Measurements from ENCODE around the gene TBX2.
"Not testable (repeated sequence)": the region's sequence is repeated elsewhere in the genome, so short reads cannot be mapped to it uniquely, and the experiment has no call there.

Gene TBX2

DNA sequence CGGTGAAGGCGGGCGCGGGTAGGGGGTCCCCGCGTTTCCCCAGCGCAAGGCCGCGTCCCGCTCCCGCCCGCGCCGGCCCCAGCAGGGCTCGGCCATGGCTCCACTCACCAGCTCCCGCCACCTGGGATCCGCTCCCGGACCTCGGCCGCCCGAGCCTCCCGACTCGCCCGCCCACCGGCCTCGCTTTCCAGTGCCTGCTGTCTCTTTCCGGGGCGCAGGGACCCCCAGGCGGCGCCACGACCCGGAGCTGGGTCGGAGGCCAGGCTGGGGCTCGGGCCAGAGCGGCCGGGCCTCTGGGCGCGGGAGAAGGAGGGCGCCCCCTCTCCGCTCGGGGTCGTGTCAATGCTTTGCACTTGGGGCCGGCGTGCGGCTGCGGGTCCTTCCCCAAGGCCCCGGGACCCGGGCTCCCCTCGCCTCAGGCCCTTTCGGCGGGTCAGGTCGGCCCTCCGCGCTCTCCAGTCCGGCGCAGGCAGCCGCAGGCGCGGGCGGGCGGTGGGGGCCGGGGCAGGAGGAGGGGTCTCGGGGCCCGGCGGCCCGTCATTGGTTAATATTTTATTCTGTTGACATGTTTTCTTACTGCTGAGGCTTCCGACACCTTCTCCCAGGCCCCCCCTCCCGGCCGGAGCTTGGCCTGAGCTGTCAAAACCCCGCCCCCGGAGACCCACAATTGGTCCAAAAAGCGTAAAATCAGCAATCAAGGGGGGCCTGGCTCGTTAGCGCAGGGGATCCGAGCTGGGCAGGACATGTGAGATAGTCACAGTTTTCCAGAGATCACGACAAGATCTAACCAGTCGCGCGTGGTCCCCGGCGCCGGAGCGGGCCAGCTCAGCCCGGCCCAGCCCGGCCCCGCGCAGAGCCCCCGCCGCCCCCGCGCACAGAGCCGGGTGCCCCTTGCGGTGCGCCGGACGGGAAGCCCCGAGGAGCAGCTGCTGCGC lies at the start of gene TBX2:
TBX2 (plus strand) TSS at position 713 of the 935 bp plus-strand sequence. CDS start 334 bp downstream, outside the sequence.
- in situ Hi-C loops (cut with HindIII; ENCODE audit: low sequenced_read_pairs) = no loop called here

DNA sequence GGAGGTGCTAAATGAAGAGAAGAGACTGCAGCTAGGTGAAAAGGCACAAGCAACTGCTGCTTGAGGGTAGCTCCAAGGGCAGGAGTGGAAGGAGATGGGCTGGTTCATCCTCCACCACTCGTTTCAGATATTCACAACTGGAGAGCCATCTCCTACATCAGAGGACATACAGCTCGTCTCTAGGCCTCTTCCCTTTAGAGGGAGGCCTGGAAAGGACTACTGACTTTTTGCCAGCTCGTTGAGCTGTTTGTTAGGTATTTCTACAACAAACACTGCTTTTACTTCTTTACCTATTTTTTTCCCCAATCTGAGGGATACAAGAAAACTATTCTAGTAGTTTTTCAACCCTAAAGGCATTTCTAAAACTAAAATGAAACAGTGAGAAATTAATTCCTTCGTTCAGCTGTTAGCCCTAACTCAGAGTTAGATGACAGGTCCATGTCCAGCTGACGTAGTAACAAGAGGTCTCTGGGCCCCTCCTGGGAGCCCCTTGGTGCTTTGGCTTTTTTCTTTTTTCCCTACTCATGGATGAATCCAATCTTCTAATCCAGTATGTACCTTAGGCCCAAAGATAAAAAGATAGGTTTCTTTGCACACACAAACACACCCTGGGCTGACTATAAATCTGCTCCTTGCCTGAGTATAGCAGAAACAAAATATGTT lies 47.8 kb upstream of the TBX2 start:
- in situ Hi-C loops (cut with HindIII; ENCODE audit: low sequenced_read_pairs) = no loop called here

- in situ Hi-C loops (cut with HindIII; ENCODE audit: low sequenced_read_pairs) = no loop called here
Observed at GRCh38 chr17:61352408-61352770, 47.3 kb upstream of the TBX2 start.

GRCh38 chr17:61352781-61353491 lies 46.7 kb upstream of the TBX2 start:
- in situ Hi-C loops (cut with HindIII; ENCODE audit: low sequenced_read_pairs) = no loop called here

DNA sequence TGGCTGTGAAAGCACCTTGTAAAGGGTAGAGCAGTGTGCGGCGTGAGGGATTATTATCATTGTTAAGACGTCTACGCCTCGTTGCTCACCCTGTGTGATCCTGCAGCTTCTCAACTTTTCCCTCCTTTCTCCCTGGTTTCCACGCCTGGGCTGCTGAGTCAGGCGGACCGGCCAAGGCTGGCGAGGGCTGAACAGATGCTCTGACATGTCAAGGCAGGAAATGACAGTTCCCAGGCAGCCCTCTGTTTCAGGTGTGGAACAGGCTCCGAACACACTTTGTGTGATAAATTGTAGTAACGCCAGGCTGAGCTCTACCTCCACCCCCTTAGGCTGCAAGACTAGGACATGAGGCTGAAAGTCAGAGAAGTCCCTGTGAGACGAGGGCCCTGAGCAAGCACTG lies 46.0 kb upstream of the TBX2 start:
- in situ Hi-C loops (cut with HindIII; ENCODE audit: low sequenced_read_pairs) = no loop called here

- in situ Hi-C loops (cut with HindIII; ENCODE audit: low sequenced_read_pairs) = no loop called here
Observed at GRCh38 chr17:61354895-61355874, 44.5 kb upstream of the TBX2 start.

- in situ Hi-C loops (cut with HindIII; ENCODE audit: low sequenced_read_pairs) = not testable (repeated sequence)
Observed at GRCh38 chr17:61357061-61357460, 42.6 kb upstream of the TBX2 start.

DNA sequence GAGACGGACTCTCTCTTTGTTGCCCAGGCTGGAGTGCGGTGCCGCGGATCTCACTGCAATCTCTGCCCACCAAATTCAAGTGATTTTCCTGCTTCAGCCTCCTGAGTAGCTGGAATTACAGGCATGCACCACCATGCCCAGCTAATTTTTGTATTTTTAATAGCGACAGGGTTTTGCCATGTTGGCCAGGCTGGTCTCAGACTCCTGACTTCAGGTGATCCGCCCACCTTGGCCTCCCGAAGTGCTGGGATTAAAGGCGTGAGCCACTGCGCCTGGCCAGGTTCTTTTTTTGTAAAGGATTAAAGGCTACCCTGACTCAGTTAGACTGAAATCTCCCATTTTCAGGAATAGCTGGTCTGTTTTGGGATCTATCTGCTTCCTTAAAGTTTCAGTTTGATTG lies 40.1 kb upstream of the TBX2 start:
- in situ Hi-C loops (cut with HindIII; ENCODE audit: low sequenced_read_pairs) = not testable (repeated sequence)

GRCh38 chr17:61360318-61360943 lies 39.2 kb upstream of the TBX2 start:
- in situ Hi-C loops (cut with HindIII; ENCODE audit: low sequenced_read_pairs) = no loop called here

- in situ Hi-C loops (cut with HindIII; ENCODE audit: low sequenced_read_pairs) = no loop called here
Observed at GRCh38 chr17:61361084-61361483, 38.6 kb upstream of the TBX2 start.

DNA sequence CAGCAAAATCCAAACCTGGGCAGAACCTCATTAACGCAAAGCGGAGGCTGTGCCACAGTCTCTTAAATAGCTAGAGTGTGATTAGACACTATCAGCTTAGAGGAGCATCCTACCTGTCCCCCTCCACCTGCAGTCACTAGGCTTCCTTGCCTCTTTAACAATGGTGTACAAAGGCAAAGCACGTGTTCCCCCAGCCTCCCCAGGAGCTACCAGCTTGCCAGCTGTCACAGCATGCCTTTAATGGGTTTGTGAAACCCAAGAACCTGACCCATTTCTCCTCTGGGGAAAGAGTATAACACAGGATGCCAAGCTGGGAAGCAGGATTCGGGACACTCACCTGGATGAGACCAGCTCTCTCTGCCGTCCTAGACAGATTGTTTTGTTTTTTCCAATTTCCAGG lies 37.2 kb upstream of the TBX2 start:
- in situ Hi-C loops (cut with HindIII; ENCODE audit: low sequenced_read_pairs) = no loop called here

DNA sequence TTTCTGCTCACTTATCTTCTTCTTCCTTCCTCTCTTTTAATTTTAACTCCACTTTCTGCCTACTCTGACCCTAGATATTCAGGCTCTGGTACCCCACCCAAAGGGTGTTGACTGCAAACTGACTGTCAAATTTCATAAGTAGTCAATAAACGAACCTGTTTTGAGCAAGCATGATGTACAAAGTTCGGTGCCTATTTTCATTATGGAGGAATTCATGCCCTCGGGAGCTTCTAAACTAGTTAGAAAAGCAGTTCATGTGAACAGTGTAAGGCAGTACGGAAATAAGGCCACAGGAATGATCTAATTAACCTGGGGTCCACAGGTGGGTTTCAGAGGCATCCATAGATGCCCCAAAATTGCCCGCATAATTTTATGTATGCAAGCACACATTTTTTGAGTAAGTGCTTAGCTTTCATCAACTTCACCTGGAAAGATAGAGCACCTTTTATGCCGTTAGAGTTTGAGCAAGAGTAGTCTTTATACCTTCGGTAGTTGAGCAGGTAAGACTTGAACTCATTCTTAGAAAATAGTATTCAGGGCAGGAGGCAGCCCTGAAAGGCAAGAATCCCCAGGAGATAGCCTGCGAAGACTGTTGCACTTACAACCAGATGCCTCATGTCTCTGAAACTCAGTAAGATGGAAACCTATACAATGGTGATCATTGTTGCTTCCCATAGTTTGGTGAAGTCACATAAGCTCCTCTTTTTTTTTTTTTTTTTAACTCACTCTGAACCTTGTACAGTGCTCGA lies 36.6 kb upstream of the TBX2 start:
- in situ Hi-C loops (cut with HindIII; ENCODE audit: low sequenced_read_pairs) = no loop called here

DNA sequence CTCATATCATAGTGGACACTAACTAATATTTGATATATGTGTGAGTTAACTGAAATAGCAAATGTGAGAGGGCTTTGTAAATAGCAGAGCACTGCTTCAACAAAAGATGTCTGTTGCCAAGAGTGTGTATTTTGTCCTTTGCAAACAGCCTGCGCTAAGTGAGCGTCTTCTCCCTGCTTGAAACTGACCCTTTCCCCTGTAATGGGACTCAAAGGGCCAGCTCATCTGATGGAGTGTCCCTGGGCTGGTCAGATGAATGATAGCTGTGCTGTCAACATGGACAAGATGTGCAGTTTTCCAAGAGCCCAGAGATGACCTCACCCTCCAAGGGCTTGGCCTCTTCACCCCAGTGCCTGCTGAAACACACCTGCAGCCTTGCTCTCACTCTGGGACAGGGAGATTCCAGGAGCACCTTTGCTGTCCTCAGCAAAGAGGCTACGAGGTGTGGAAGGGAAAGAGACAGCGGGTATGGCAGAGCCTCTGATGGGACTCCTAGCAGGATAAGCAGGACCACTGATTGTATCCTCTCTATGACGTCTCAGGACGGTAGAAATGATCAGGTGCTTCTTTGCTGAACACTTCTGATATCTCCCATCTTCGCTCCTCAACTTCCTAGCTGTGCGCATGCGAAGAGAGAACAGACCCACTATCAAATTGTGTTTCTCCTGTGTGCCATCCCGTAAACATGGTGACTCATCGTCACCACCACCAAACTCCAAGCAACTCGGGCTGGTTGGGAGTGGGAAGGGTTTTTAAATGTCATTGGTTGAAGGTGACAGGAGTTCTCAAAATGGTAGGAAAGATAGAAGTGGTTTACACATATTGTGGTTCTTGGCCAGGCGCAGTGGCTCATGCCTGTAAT lies 35.8 kb upstream of the TBX2 start:
- in situ Hi-C loops (cut with HindIII; ENCODE audit: low sequenced_read_pairs) = no loop called here

DNA sequence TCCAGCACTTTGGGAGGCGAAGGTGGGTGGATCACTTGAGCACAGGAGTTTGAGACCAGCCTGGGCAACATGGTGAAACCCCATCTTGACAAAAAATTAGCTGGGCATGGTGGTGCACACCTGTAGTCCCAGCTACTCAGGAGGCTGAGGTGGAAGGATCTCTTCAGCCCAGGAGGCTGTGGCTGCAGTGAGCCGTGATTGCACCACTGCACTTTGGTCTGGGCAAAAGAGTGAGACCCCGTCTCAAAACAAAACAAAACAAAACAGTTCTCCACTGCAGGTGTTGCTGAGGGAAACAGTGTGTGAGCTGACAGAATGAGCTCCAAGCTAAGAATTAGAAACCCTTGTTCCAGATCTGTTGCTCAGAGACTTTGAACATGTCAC lies 35.2 kb upstream of the TBX2 start:
- in situ Hi-C loops (cut with HindIII; ENCODE audit: low sequenced_read_pairs) = no loop called here

GRCh38 chr17:61366076-61366714 lies 33.4 kb upstream of the TBX2 start:
- in situ Hi-C loops (cut with HindIII; ENCODE audit: low sequenced_read_pairs) = no loop called here

GRCh38 chr17:61366715-61367413 lies 32.8 kb upstream of the TBX2 start:
- in situ Hi-C loops (cut with HindIII; ENCODE audit: low sequenced_read_pairs) = no loop called here

Measured in endothelial cell of hepatic sinusoid (primary cell).